Measurements from ENCODE around the gene SLX4IP.

- TF ChIP-seq SIN3A (IDR thresholded peaks at IDR 0.05; ENCODE audit: low read depth): no peak
- TF ChIP-seq, protein P1, sequence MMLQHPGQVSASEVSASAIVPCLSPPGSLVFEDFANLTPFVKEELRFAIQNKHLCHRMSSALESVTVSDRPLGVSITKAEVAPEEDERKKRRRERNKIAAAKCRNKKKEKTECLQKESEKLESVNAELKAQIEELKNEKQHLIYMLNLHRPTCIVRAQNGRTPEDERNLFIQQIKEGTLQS (IDR thresholded peaks at IDR 0.05): no peak
- no peak for TF ChIP-seq CTCF (IDR thresholded peaks at IDR 0.05 in 2 of 3, conservative IDR thresholded peaks at IDR 0.05 in 1 of 3; ENCODE audit: borderline replicate concordance in 1 of 3, insufficient read depth in 1 of 3, low read depth in 2 of 3, low read length in 2 of 3)
- TF ChIP-seq ZFX (IDR thresholded peaks at IDR 0.05): no peak
- TF ChIP-seq ZBTB33 (IDR thresholded peaks at IDR 0.05; ENCODE audit: extremely low read depth, insufficient replicate concordance, low read length): no peak
- no peak for TF ChIP-seq TCF7L2 (IDR thresholded peaks at IDR 0.05; ENCODE audit: borderline replicate concordance, extremely low read depth, insufficient read depth, insufficient read length)
- no peak for TF ChIP-seq ELF1 (IDR thresholded peaks at IDR 0.05; ENCODE audit: borderline replicate concordance, low read depth)
- no peak for TF ChIP-seq POLR2AphosphoS5 (IDR thresholded peaks at IDR 0.05; ENCODE audit: low read depth, low read length)
- no peak for TF ChIP-seq JUND (IDR thresholded peaks at IDR 0.05)
- TF ChIP-seq MAX (IDR thresholded peaks at IDR 0.05): no peak
Observed at GRCh38 chr20:10595985-10596384, 160.9 kb downstream of the SLX4IP start.

Measured in HCT116 (cell line).